Smooth muscle cell of the brain vasculature (primary cell): ENCODE results near the gene CCDC196.

Source experiments
- DNase-seq: peaks from one replicate; pipeline ENCODE4 v3.0.0-alpha.2; 2012; ENCODE audit warnings: low read depth, low spot score

Gene CCDC196, protein sequence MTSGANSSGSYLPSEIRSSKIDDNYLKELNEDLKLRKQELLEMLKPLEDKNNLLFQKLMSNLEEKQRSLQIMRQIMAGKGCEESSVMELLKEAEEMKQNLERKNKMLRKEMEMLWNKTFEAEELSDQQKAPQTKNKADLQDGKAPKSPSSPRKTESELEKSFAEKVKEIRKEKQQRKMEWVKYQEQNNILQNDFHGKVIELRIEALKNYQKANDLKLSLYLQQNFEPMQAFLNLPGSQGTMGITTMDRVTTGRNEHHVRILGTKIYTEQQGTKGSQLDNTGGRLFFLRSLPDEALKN

DNA sequence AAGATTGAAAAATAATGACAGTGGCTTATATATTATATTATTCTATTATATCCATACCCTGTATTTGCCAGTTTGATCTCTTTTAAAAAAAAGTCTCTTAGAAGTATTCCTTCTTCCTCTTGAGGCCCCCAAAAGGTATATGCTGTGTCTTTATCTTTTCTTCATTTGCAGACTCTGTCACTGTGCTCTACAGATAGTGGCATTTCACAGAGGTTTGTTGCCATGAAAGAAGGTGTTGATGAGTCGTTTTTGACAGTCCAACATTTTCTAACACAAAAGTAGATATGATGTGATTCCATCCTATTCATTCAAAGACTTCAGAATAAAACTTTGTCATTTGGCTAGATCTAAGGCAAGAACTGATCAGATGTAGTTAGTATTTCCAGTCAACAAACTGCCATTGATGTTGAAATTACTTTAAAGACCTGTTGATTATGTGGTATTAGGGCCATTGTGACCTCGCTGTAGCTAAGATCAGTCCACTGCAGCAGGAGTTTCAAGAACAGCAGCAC lies at the start of gene CCDC196:
Gene CCDC196, plus strand, starts transcription at position 462 of the 512 bp plus-strand sequence. CDS start 132 bp downstream, outside the sequence.
- DNase-seq = no peak

GRCh38 chr14:66440801-66441200 lies 45.4 kb upstream of the CCDC196 start:
- DNase-seq = no peak

GRCh38 chr14:66442953-66443571 lies 43.1 kb upstream of the CCDC196 start:
- no peak for DNase-seq

DNA sequence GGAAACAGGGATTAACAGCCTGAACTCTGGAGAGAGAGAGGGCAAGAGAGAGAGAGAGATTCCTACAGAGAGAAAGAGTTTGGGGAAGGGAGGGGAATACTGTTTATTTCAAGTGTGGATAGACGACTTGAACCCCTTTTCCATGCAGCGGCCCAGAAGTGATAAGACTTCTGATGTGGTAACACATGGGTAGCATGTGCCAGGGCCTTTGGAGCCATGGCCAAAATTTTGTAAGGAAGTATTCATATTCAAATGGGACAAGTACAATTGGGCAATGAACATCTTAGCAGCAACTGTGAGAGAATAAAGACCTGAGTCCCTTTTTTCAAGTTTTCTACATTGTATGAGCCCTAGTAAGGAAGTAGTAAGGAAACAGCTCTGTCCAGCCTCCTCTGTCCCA lies 42.4 kb upstream of the CCDC196 start:
- DNase-seq = no peak

DNA sequence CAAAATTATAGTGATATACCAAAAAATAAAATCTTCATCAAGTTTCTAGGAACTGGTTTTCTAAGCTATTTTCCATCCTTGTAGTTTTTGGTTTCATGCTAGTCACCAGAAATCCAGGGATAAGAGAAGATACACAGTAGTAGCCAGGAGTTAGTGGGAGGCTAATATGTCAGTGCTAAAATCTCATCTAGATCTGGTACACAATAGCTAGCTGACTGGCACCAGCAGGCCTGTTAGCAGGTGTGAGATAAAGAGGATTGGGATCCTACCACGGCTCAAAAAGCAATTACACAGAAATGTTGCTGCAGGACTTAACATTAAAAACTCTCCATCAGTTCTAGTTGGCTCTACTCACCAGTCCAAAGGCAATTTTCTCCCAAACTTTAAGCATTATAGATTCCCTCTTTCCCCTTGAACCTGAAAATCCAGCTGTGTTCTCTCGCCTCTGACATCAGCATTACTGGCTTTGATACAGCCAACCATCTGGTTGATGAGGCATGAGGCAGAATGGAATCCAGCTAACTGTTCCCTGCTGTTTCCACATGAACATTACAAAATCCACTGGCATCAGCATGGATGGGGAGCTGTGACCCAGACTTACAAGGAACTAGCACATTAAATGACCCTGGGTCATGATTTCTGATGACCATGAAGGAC lies 41.8 kb upstream of the CCDC196 start:
- DNase-seq = no peak

- DNase-seq = no peak
These were observed 40.2 kb upstream of the CCDC196 start for GRCh38 chr14:66445936-66446335.

DNA sequence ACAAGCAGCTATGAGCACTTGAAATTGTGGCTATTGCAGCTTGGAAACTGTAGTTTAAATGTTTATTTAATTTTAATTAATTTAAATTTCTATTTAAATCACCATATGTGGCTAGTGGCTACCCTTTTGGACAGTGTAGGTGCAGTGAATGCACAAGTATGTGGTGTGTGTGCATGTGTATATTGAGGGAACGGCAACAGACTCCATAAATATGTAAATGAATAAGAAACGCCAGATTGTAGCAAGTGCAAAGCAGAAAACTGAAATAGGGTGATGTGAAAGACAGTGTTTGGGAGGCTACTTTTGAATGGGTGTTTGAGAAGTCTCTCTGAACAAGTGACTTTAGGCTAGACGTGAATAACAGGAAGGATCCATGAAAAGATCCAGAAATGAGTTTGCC lies 32.7 kb upstream of the CCDC196 start:
- no peak for DNase-seq

DNA sequence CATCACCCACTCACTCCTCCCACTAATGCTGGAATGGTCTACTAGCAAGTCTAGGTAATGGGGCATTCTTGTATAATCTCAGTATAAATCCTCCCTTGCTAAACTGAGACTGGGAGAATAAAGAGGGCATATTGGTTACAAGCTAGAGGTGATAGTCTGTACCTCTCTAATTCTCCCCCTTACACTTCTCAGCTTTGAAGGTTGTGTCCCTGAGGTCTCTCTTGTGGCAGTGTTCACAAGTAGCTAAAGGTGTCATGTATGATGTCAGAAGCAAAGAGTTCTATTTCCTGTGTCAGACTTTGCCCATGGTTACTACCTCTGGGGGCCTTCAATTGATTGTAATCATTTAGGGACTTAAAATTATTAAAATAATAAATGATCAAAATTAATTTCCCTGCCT lies 26.6 kb upstream of the CCDC196 start:
- DNase-seq = no peak

- no peak for DNase-seq
These were observed 21.9 kb upstream of the CCDC196 start for GRCh38 chr14:66464261-66464660.

GRCh38 chr14:66468778-66469367 lies 17.3 kb upstream of the CCDC196 start:
- DNase-seq = no peak

- DNase-seq = no peak
These were observed 14.6 kb upstream of the CCDC196 start for GRCh38 chr14:66471584-66471983.

- no peak for DNase-seq
These were observed 13.9 kb upstream of the CCDC196 start for GRCh38 chr14:66472251-66472650.

DNA sequence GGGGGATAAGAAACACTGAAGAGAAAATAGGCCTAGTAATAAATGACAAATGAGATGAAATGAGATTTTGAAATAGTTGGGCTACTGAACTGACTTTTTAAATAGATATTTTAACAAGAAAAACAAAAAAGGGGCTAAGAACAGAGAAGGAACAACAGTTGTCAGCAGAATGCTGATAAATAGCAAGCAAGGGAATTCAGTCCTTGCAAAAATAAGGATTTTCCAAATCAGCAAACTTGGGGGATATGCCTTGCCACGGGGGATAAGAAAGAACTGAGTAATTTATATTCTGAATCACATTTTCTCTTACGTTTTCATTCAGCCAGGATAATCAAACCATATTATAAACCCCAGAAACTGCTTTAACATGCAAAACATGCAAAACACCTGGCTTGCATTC lies 12.9 kb upstream of the CCDC196 start:
- no peak for DNase-seq

GRCh38 chr14:66476964-66477363 lies 9.2 kb upstream of the CCDC196 start:
- no peak for DNase-seq

GRCh38 chr14:66477567-66477966 lies 8.6 kb upstream of the CCDC196 start:
- DNase-seq = no peak

- DNase-seq = no peak
These were observed 3.3 kb upstream of the CCDC196 start for GRCh38 chr14:66482873-66483272.

DNA sequence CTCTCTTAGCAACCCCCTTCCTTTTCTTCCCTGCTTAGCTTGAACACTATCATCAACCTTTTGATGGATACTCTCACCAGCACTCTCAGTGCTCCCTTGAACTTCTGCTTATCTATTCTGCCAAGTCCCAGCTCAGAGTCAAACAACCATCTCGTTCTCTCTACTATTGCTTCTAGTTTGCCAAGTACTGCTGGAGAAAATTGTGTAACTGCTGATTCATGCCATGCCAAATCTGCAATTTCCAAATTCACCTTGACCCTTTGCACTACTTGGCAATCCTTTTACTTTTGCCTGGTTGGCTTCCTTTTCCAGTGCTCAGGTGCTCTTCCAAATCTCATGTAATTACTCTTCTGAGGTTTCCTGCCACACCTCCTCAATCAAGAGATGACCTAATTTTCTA lies 2.8 kb upstream of the CCDC196 start:
- DNase-seq = no peak

GRCh38 chr14:66485029-66485428 lies 1.1 kb upstream of the CCDC196 start:
- DNase-seq = no peak

GRCh38 chr14:66487164-66487563 lies 993 bp downstream of the CCDC196 start:
- DNase-seq = no peak

DNA sequence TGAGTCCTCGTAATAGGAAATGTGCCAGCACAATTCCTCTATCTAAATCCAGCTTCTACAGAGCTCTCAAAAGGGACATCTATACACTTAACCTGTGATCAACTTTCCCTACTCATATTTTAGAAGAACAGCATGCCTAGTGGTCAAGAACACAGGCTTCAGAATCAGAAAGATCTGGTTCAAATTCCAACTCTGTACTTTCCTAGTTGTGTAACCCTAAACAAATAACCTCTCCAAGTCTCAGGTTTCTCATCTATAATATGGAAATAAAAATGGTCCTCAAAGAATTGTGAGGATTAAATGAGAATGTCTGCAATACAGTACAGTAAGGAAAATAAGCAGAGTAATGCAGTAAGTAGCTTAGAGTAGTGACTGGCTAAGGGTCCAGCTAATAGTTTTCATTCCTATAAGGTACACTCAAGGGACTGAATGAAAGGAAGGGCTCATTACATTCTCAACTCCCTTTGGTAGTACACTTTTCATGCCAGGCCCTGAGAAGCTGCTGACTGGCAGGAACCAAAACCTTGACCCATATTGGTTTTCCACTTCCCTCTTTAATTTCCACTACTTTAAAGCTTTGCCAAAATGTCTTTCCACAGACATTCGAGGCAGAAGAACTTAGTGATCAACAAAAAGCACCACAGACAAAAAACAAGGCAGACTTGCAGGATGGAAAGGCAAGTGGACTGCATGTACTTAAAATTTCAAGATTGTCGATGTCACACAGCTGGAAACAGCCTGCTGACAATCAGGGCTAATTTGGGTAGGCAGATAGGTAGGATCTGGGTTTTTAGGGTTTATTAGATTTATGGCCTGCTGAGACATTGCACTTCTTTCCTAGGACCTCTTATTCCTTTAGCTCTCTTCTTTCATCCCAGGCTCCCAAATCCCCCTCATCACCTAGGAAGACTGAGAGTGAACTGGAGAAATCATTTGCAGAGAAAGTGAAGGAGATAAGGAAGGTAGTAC lies 4.3 kb downstream of the CCDC196 start:
- DNase-seq = no peak

- DNase-seq = no peak
These were observed 7.6 kb downstream of the CCDC196 start for GRCh38 chr14:66493750-66494149.
